Measurements from ENCODE around the gene PRPF6. TPM values are rescaled to one million over a fixed set of nuclear protein-coding genes. Genes with fewer than 3 reads are reported as not detected.

The PRPF6 gene
- total and polyA plus RNA-seq, 2 donors (not counting 1 experiment from before 2014, with no cell fraction given): 31.7 to 82.9 TPM

DNA sequence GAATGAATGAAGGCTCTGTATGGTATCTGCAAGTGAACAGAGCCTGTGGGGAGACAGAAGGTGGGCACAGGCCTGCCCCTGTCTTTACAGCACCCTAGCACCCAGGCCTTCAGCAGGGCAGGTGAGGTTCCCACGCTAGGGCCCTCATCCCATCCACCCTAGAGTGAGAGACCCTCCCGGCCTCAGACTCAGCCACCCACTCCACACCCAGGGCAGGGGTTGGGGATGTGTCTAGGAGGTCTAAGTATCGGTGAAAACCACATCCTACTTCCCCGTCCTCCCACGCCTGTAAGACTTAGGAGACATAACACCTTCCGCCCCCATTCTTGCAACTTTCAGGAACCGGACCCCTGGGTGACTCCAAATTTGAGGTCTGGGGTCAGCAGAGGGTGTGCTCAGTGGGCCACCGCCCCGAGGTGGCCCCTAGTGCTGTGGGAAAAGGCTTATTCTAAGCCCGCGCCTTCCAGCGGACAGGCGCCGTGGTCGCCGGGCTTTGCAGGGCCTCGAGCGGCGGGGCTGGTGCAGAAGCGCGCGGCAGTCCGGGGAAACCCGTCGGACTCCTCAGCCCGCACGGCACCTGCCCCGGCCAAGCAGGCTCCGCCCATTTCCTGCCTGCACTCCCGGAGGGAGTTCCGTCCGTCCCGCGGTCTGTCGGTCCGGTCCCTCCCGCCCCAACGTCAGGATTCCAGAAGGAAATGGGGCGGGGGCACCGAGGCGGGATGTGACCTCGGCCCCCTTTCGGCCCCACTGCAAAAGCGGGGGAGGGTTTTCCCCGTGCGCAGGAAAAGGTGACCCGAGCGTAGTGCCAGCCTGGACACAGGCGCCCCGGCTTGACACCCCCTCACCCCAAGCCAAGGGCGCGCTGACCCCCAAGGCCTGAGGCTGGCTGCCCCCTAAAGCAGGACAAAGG is 2.4 kb upstream of the PRPF6 start:
- H4K20me1 ChIP-seq (ENCODE audit: control insufficient read depth, insufficient read depth, low read length, poor library complexity, severe bottlenecking): peaks cover 29% of the 10 kb centered on the region
- ChIA-PET POLR2A (interaction anchor here (1.0 to 2.3 kb wide), 5 partner anchors 23 to 482 kb away, joined by 3 to 12 read pairs (median 7); partner anchors contain the start of genes DNAJC5, PPDPF, TPD52L2 and UCKL1), CTCF (interaction anchor here (0.6 to 2.3 kb wide), 6 partner anchors 22 to 441 kb away, joined by 3 to 25 read pairs (median 6); partner anchors contain the start of genes LKAAEAR1, PTK6, TPD52L2 and UCKL1)
- peaks cover 0 to 12% of the 10 kb centered on the region in 2 experiments for H3K36me3 ChIP-seq (replicated peaks in 1 of 2; ENCODE audit: control extremely low read depth in 1 of 2, control insufficient read depth in 1 of 2, extremely low read depth in 1 of 2, insufficient read depth in 2 of 2, low read length in 1 of 2)
- WGBS (ENCODE audit: insufficient coverage): under 1% methylated on average over 48 of the region's 52 CpGs
- H3K79me2 ChIP-seq (ENCODE audit: control insufficient read depth, insufficient read depth, low read length): peaks cover 21% of the 10 kb centered on the region
- H3K4me3 Mint-ChIP-seq: peak overlapping the region; percentile 83
- peak overlapping the region; percentile 13 to 85 (median 74) for H3K4me3 ChIP-seq (ENCODE audit: control extremely low read depth in 1 of 5, extremely low read depth in 1 of 5, insufficient read depth in 1 of 5, low read depth in 2 of 5, low read length in 4 of 5)
- no peak for TF ChIP-seq EZH2 (IDR thresholded peaks at IDR 0.05; ENCODE audit: borderline replicate concordance, insufficient read depth, low read depth, low read length, poor library complexity, severe bottlenecking)
- TF ChIP-seq, protein P1, sequence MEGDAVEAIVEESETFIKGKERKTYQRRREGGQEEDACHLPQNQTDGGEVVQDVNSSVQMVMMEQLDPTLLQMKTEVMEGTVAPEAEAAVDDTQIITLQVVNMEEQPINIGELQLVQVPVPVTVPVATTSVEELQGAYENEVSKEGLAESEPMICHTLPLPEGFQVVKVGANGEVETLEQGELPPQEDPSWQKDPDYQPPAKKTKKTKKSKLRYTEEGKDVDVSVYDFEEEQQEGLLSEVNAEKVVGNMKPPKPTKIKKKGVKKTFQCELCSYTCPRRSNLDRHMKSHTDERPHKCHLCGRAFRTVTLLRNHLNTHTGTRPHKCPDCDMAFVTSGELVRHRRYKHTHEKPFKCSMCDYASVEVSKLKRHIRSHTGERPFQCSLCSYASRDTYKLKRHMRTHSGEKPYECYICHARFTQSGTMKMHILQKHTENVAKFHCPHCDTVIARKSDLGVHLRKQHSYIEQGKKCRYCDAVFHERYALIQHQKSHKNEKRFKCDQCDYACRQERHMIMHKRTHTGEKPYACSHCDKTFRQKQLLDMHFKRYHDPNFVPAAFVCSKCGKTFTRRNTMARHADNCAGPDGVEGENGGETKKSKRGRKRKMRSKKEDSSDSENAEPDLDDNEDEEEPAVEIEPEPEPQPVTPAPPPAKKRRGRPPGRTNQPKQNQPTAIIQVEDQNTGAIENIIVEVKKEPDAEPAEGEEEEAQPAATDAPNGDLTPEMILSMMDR (IDR thresholded peaks at IDR 0.05): no peak
- H3K27ac ChIP-seq (ENCODE audit: low read length in 2 of 2): peak overlapping the region; percentile 51 to 81
- peaks cover 33 to 52% of the 10 kb centered on the region in 2 donors for H3K4me1 ChIP-seq (ENCODE audit: control insufficient read depth in 2 of 2, insufficient read depth in 2 of 2, low read length in 2 of 2)
- H2AFZ ChIP-seq (ENCODE audit: insufficient read depth, low read depth, low read length, poor library complexity, severe bottlenecking): peak overlapping the region; percentile 80
- no peaks in the 10 kb centered on the region for H3K27me3 ChIP-seq (replicated peaks in 1 of 4; ENCODE audit: control extremely low read depth in 1 of 4, control insufficient read depth in 3 of 4, insufficient read depth in 4 of 4, low read length in 3 of 4)
- ATAC-seq (ENCODE audit: low read depth): peak; percentile 42
- peak overlapping the region; percentile 89 for H3K27ac Mint-ChIP-seq
- no peaks in the 10 kb centered on the region for H3K9me3 Mint-ChIP-seq (ENCODE audit: insufficient read depth)
- intact Hi-C loops (cut with micrococcal nuclease): no loop called here
- peak overlapping the region; percentile 93 for H3K4me2 ChIP-seq (replicated peaks; ENCODE audit: low read depth, low read length, poor library complexity, severe bottlenecking)
- H3K27me3 Mint-ChIP-seq: no peaks in the 10 kb centered on the region
- H3K4me1 Mint-ChIP-seq: peaks cover 52% of the 10 kb centered on the region
- H3K9ac ChIP-seq (ENCODE audit: low read length): peak overlapping the region; percentile 76
- peak; percentile 78 for DNase-seq
- H3K9me3 ChIP-seq (ENCODE audit: control extremely low read depth in 1 of 3, control insufficient read depth in 2 of 3, insufficient read depth in 1 of 3, low read length in 2 of 3): no peaks in the 10 kb centered on the region
